Activated T-helper 2 cell treated with anti-CD3 and anti-CD28 coated beads, Interferon-gamma antibody, Interleukin-2, Interleukin-4, amounts not matched to agents 10 μg/mL and 5 μg/mL and 100 μg/mL, durations not matched to agents 14 hours and 24 hours and 36 hours (primary cell): ENCODE results near the gene VIL1. TPM values are rescaled to one million over a fixed set of nuclear protein-coding genes. Genes with fewer than 3 reads are reported as not detected.
A peak's percentile ranks its signal among the peaks of the same experiment; 100 is the strongest.

Experiments used
- DNase-seq: peaks from one replicate; pipeline ENCODE4 v3.0.0; 2021; ENCODE audit warnings: low spot score
- H3K27ac Mint-ChIP-seq: one replicate; pipeline ENCODE4 v1.8.0; 2021; ENCODE audit warnings: mixed read lengths
- H3K27me3 Mint-ChIP-seq: one replicate; pipeline ENCODE4 v1.8.0; 2021; ENCODE audit warnings: low read depth, mixed read lengths
- H3K36me3 Mint-ChIP-seq: one replicate; pipeline ENCODE4 v1.8.0; 2021; ENCODE audit warnings: low read depth, mixed read lengths
- H3K4me1 Mint-ChIP-seq: one replicate; pipeline ENCODE4 v1.8.0; 2021; ENCODE audit warnings: low read depth, mixed read lengths
- H3K4me3 Mint-ChIP-seq: one replicate; pipeline ENCODE4 v1.8.0; 2021; ENCODE audit warnings: low read depth, mild to moderate bottlenecking, moderate library complexity, mixed read lengths
- H3K9me3 Mint-ChIP-seq: one replicate; pipeline ENCODE4 v1.8.0; 2021; ENCODE audit warnings: mixed read lengths
- intact Hi-C: fragments of 100-400 bp; cut with micrococcal nuclease; formaldehyde crosslinking; loops from one replicate; pipeline ENCODE4 v1.15.1; 2023
- total RNA-seq: library from RNA; stranded (reverse); gene quantifications from 2 replicates; pipeline ENCODE4 v1.2.3, GENCODE V29; 2022

Gene VIL1
- total RNA-seq, 1 donor from 2014 or later: not detected

DNA sequence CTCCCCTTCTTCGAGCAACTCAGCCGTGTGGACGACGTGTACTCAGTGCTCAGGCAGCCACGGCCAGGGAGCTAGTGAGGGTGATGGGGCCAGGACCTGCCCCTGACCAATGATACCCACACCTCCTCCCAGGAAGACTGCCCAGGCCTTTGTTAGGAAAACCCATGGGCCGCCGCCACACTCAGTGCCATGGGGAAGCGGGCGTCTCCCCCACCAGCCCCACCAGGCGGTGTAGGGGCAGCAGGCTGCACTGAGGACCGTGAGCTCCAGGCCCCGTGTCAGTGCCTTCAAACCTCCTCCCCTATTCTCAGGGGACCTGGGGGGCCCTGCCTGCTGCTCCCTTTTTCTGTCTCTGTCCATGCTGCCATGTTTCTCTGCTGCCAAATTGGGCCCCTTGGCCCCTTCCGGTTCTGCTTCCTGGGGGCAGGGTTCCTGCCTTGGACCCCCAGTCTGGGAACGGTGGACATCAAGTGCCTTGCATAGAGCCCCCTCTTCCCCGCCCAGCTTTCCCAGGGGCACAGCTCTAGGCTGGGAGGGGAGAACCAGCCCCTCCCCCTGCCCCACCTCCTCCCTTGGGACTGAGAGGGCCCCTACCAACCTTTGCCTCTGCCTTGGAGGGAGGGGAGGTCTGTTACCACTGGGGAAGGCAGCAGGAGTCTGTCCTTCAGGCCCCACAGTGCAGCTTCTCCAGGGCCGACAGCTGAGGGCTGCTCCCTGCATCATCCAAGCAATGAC is 14.4 kb upstream of the VIL1 start:
- no peak for DNase-seq
- H3K27me3 Mint-ChIP-seq: no peaks in the 10 kb centered on the region
- peaks cover 36% of the 10 kb centered on the region for H3K4me1 Mint-ChIP-seq
- no peaks in the 10 kb centered on the region for H3K9me3 Mint-ChIP-seq
- peaks cover 47% of the 10 kb centered on the region for H3K36me3 Mint-ChIP-seq
- intact Hi-C loops: loop anchor here (5.0 to 10.0 kb wide), 4 partner anchors 63 to 850 kb away; partner anchors contain the start of genes TUBA4A and TUBA4B
- peak overlapping the region; percentile 6 for H3K27ac Mint-ChIP-seq
- H3K4me3 Mint-ChIP-seq: no peak overlapping the region

DNA sequence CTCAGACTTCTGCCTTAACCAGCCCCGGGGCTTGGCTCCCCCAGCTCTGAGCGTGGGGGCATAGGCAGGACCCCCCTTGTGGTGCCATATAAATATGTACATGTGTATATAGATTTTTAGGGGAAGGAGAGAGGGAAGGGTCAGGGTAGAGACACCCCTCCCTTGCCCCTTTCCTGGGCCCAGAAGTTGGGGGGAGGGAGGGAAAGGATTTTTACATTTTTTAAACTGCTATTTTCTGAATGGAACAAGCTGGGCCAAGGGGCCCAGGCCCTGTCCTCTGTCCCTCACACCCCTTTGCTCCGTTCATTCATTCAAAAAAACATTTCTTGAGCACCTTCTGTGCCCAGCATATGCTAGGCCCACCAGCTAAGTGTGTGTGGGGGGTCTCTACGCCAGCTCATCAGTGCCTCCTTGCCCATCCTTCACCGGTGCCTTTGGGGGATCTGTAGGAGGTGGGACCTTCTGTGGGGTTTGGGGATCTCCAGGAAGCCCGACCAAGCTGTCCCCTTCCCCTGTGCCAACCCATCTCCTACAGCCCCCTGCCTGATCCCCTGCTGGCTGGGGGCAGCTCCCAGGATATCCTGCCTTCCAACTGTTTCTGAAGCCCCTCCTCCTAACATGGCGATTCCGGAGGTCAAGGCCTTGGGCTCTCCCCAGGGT is 13.7 kb upstream of the VIL1 start:
- no peak for DNase-seq
- H3K27ac Mint-ChIP-seq: peak overlapping the region; percentile 78
- H3K4me3 Mint-ChIP-seq: peak overlapping the region; percentile 76
- no peaks in the 10 kb centered on the region for H3K9me3 Mint-ChIP-seq
- peaks cover 47% of the 10 kb centered on the region for H3K36me3 Mint-ChIP-seq
- no peaks in the 10 kb centered on the region for H3K27me3 Mint-ChIP-seq
- intact Hi-C loops: loop anchor here (5.0 to 10.0 kb wide), 4 partner anchors 62 to 850 kb away; partner anchors contain the start of genes TUBA4A and TUBA4B
- H3K4me1 Mint-ChIP-seq: peaks cover 36% of the 10 kb centered on the region

DNA sequence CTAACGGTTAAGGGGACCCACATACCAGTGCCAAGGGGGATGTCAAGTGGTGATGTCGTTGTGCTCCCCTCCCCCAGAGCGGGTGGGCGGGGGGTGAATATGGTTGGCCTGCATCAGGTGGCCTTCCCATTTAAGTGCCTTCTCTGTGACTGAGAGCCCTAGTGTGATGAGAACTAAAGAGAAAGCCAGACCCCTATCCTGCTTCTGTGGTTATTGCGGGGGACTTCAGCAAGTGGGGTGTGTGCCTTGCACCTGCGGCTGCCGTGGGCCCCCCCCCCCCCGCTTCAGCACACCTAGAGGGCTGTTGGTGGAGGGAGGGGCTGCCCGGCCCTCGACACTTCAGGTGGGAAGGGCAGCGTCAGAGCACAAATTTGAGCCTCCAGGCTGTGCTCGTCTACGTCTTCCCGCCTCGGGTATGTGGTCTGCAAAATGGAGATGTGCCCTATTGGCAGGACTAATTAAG is 13.1 kb upstream of the VIL1 start:
- Mint-ChIP-seq H3K27me3 (no peaks in the 10 kb centered on the region), H3K4me1 (peaks cover 36% of the 10 kb centered on the region), H3K4me3 (peak overlapping the region; percentile 76), H3K9me3 (no peaks in the 10 kb centered on the region), H3K27ac (peak overlapping the region; percentile 78), H3K36me3 (peaks cover 47% of the 10 kb centered on the region)
- no peak for DNase-seq
- intact Hi-C loops: loop anchor here (1.0 to 10.0 kb wide), 6 partner anchors 9 to 849 kb away; partner anchors contain the start of genes CNOT9, TUBA4A, TUBA4B and USP37

DNA sequence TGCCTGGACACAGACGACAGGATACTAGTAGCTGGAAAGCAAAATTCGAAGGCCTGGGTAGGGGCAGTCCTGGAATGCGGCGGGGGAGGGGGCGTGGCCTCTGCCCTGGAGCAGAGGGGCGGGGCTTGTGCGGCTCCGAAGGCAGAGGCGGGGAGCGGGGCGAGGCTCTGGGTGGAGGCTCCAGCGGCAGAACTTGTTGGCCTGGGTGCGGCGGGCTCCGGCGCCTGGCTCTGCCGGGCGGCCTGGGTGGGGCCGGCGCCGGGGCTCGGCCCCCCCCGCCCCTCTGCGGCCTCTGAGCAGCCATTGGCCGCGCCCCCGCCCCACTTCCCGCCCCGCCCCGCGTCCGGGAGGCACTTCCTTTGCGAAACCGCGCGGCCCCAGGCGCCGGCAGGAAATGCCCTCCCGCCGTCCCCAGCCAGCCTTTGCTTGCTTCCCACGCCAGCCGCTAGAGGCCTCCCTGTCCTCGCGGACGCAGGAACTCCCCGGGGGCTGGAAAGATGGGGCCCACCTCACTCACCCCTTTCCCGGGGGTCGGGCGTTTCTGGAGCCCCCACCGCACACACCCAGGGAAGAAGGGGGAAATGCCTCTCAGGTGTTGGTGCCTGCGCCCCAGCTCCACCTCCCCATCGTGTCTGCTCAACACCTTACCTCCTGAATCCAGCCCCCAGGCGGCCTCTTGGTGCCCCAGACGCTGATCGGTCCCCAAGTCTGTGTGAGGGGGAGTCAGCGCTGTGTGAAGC is 12.5 kb upstream of the VIL1 start:
- DNase-seq: peak; percentile 91
- intact Hi-C loops: loop anchor here (1.0 to 10.0 kb wide), 6 partner anchors 10 to 848 kb away; partner anchors contain the start of genes CNOT9, TUBA4A, TUBA4B and USP37
- peak overlapping the region; percentile 76 for H3K4me3 Mint-ChIP-seq
- H3K27ac Mint-ChIP-seq: peak overlapping the region; percentile 81
- H3K36me3 Mint-ChIP-seq: peaks cover 43% of the 10 kb centered on the region
- no peaks in the 10 kb centered on the region for H3K27me3 Mint-ChIP-seq
- H3K4me1 Mint-ChIP-seq: peaks cover 36% of the 10 kb centered on the region
- no peaks in the 10 kb centered on the region for H3K9me3 Mint-ChIP-seq

DNA sequence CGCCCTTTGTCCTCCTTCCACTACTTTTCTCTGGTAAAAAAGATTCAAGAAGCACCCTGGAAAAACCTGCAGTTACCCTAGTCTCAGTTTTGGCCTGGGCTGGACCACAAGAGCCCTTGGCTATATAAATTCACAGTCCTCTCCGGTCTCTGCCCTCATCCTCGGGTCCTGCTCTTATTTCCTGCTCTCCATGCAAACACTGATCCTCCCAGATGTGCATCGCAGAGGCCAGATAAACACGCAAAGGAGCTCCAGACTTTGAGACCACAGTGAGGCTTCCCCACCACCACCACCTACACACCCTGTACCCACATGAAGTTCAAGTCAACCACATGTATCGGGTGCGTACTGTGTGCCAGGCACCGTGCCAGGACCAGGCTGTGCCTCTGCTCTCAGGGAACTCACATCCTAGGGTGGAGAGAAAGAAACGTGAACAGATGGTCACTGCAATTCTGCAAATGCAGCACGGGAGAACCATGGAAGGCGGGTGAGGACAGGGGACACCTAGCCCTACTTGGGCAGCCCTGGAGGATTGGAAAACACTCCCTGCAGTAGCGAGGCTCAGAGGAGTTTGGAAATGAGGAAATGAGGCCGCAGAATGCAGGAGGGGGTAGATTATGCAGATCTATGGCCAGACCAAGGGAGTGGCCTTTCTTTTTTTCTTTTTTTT is 11.8 kb upstream of the VIL1 start:
- Mint-ChIP-seq H3K4me3 (peak overlapping the region; percentile 70), H3K27me3 (no peaks in the 10 kb centered on the region), H3K36me3 (peaks cover 37% of the 10 kb centered on the region), H3K4me1 (peaks cover 33% of the 10 kb centered on the region), H3K9me3 (no peaks in the 10 kb centered on the region), H3K27ac (peak overlapping the region; percentile 81)
- intact Hi-C loops: loop anchor here (1.0 to 10.0 kb wide), 6 partner anchors 11 to 848 kb away; partner anchors contain the start of genes CNOT9, TUBA4A, TUBA4B and USP37
- DNase-seq: peak; percentile 41

DNA sequence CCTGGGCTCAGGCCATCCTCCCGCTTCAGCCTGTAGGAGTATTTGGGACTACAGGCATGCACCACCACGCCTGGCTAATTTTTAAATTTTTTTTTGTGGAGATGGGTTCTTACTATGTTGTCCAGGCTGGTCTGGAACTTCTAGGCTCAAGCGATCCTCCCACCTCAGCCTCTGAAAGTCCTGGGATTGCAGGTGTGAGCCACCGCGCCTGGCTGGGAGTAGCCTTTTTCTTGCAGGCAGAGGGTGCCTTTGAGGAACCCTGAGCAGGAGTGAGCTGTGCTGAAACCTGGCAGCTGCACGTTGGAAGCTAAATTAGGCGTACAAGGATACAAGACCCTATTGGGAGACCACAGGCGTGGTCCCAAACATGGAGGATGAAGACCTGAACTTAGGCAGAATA is 11.2 kb upstream of the VIL1 start:
- H3K27me3 Mint-ChIP-seq: no peaks in the 10 kb centered on the region
- peaks cover 39% of the 10 kb centered on the region for H3K4me1 Mint-ChIP-seq
- no peak overlapping the region for H3K4me3 Mint-ChIP-seq
- H3K36me3 Mint-ChIP-seq: peaks cover 31% of the 10 kb centered on the region
- no peak overlapping the region for H3K27ac Mint-ChIP-seq
- no peaks in the 10 kb centered on the region for H3K9me3 Mint-ChIP-seq
- DNase-seq: no peak
- intact Hi-C loops: loop anchor here (5.0 to 10.0 kb wide), 4 partner anchors 60 to 847 kb away; partner anchors contain the start of genes TUBA4A and TUBA4B

DNA sequence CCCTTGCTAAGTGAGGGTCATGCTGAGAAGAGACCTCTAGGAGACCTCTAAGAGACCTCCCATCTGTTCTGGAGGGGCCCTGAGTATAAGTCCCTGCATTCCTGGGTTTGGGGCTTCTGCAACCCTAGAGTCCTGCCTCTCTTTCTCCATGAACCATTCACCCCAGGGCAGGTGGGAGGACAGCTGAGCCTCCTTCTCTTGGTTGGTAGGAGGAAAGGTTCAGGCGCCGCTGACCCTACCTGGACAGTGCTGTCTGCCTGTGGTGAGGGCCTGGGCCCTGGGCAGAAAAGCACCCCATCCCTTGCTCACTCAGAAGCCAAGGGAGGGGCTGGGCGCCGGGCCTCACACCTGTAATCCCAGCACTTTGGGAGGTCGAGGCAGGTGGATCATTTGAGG is 604 bp upstream of the VIL1 start:
- H3K36me3 Mint-ChIP-seq: no peaks in the 10 kb centered on the region
- no peaks in the 10 kb centered on the region for H3K4me1 Mint-ChIP-seq
- H3K27me3 Mint-ChIP-seq: no peaks in the 10 kb centered on the region
- intact Hi-C loops: no loop called here
- DNase-seq: no peak
- no peak overlapping the region for H3K27ac Mint-ChIP-seq
- H3K9me3 Mint-ChIP-seq: no peaks in the 10 kb centered on the region
- no peak overlapping the region for H3K4me3 Mint-ChIP-seq

DNA sequence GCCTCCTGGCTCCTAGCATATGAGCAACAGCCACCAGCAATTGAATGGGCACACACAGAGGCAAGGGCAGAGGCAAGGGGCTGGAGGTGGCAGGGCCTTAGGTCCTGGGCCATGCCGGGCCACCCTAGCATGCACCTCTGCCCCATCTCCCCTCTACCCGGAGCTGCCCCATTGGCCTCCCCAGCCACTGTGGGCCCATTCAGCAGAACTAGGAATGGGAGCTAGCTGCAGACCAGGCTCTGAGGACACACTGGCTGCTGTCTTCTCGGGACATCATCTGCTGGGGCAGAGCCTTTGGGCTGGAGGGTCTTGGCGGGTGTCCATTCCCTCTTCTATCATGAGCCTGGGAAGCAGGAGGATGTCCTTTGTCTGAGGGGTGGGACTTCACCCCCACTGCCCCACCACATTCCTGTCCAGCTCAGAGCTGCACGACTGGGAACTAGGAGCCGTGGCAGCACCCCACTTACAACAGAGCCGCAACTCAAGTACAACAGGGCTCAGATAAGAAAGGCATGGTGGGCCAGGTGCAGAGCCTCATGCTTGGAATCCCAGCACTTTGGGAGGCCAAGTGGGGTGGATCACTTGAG is 800 bp downstream of the VIL1 start:
- Mint-ChIP-seq H3K4me1 (no peaks in the 10 kb centered on the region), H3K27me3 (no peaks in the 10 kb centered on the region), H3K36me3 (no peaks in the 10 kb centered on the region), H3K9me3 (no peaks in the 10 kb centered on the region), H3K27ac (no peak overlapping the region), H3K4me3 (no peak overlapping the region)
- DNase-seq: no peak
- intact Hi-C loops: no loop called here

DNA sequence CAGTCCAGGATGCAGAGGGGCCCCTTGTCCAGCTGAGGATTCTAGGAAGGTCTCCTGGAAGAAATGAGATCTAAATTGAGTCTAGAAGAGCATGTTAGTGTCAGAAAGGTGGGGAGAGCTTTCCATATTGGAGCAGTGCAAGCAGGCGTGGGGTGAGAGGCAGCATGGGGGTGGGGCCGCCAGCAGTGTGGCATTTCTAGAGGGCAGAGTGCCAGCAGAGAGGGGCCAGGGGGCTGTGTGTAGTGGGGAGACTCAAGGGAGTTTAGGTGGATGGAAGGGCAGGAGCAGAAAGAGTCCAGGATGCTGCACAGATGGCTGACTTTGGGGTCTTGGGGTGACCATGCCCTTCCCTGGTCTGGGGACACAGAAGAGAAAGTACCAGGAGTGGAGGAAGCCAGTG is 2.1 kb downstream of the VIL1 start:
- Mint-ChIP-seq H3K4me3 (no peak overlapping the region), H3K4me1 (no peaks in the 10 kb centered on the region), H3K27ac (no peak overlapping the region), H3K27me3 (no peaks in the 10 kb centered on the region), H3K36me3 (no peaks in the 10 kb centered on the region), H3K9me3 (no peaks in the 10 kb centered on the region)
- intact Hi-C loops: no loop called here
- DNase-seq: no peak

DNA sequence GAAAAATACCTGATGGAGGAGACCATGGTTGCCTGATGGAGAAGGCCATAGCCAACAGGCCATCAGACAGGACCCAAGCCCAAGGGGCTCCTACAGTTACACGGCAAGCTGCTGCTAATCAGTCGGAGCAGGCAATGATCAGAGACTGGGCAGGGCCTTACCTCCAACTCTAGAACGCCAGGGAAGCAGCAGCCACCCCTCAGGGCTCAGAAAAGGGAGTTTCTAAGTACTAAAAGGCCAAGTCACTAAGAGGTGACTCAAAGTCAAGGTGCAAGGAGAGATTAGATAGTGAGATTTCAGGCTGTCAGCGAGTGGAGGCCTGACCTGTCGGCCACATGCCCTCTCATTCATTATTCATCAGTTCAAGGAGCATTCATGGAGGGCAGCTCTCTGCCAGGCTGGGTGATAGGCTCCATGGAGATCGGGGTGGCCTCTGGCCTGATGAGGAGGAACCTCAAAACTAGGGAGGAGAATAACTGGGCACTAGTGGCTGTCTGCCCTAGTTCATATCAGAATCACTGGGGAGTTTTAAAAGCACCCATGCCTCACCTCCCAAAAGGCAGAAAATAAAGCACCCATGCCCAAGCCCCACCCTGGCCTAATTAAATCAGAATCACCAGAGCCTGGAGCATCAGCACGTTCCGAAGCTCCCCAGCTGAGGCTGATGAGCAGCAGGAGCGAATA is 3.6 kb downstream of the VIL1 start:
- no peak for DNase-seq
- Mint-ChIP-seq H3K9me3 (no peaks in the 10 kb centered on the region), H3K27ac (no peak overlapping the region), H3K27me3 (no peaks in the 10 kb centered on the region), H3K4me1 (no peaks in the 10 kb centered on the region), H3K4me3 (no peak overlapping the region), H3K36me3 (no peaks in the 10 kb centered on the region)
- intact Hi-C loops: no loop called here

DNA sequence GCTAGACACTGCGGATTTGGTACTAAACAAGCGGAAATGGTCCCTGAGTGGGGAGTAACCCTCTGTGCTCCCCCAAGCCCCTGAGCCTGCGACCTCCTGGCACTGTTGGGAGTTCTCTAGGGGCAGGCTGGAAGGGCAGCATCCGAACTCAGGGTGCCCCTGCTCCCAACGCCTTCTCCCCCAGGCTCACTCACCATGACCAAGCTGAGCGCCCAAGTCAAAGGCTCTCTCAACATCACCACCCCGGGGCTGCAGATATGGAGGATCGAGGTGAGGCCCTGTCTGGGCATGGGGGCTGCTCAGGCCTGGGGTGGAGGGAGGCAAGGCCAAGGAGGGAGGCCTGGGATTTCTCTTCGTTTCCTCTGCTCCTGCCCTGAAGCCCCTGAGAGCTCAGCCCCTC is 4.7 kb downstream of the VIL1 start:
- Mint-ChIP-seq H3K4me3 (no peak overlapping the region), H3K27me3 (no peaks in the 10 kb centered on the region), H3K9me3 (no peaks in the 10 kb centered on the region), H3K36me3 (no peaks in the 10 kb centered on the region), H3K27ac (no peak overlapping the region), H3K4me1 (no peaks in the 10 kb centered on the region)
- intact Hi-C loops: no loop called here
- no peak for DNase-seq
